SH-SY5Y (cell line): Measurements from ENCODE around the gene SAMD14.

Source experiments
- GATA2 ChIP-seq: IDR thresholded peaks from 2 replicates; pipeline ENCODE4 v1.6.1; 2011; ENCODE audit warnings: mild to moderate bottlenecking, low read depth, low read length
- GATA3 ChIP-seq: IDR thresholded peaks from 2 replicates; pipeline ENCODE4 v1.6.1; 2011; ENCODE audit warnings: low read depth, mild to moderate bottlenecking, low read length, moderate library complexity

Gene SAMD14

DNA sequence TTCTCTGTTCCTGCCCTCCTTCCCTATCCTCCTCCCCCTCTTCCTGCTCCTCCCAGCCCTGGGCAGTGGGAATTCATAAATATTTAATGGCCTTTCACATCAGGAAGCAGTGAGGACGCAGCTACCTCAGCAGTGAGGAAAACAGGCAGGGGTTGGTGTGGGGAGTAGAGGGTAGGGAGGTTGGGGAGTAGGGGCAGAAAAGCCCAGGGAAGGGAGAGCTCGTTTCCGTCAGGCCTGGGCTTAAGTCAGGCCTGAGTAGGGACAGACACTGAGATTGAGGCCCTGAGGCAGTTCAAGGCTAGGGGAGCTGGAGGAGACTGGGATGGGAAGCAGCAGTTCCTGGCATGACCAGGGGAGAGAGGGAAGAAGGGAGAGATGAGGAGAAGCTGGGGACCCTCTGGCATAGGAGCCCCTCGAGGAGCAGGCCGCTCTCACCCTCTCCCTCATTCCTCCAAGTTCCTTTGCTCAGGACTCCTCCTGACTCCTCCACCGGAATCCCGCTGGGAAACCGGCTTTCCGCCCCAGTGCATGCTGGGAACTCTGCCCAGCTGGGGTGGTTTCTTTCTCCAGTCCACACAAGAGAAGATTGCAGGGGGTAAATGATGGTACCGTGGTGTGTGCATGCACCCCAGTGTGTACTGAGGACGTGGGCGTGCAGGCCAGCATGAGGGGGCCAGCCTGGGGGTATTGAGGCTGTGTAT is 6.2 kb downstream of the SAMD14 start:
- TF ChIP-seq GATA3 (no peak), GATA2 (no peak)

DNA sequence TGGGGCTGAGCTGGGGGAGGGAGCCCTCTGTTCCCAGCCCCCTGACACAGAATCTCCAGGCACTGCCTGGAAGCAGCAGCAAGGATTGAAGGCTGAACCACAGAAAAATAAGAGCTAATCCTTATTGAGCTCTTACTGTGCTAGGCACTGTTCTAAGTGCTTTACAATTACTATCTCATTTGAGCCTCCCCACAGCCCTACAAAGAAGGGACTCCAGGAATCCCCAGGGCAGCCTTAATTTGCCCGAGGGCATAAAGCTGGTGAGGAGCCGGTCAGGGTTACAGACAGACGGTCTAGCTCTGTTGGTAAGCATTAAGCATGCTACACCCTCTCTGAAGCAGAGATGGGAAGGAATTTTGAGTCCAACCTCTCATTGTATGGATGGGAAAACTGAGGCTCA is 7.0 kb downstream of the SAMD14 start:
- TF ChIP-seq GATA2 (no peak), GATA3 (no peak)

DNA sequence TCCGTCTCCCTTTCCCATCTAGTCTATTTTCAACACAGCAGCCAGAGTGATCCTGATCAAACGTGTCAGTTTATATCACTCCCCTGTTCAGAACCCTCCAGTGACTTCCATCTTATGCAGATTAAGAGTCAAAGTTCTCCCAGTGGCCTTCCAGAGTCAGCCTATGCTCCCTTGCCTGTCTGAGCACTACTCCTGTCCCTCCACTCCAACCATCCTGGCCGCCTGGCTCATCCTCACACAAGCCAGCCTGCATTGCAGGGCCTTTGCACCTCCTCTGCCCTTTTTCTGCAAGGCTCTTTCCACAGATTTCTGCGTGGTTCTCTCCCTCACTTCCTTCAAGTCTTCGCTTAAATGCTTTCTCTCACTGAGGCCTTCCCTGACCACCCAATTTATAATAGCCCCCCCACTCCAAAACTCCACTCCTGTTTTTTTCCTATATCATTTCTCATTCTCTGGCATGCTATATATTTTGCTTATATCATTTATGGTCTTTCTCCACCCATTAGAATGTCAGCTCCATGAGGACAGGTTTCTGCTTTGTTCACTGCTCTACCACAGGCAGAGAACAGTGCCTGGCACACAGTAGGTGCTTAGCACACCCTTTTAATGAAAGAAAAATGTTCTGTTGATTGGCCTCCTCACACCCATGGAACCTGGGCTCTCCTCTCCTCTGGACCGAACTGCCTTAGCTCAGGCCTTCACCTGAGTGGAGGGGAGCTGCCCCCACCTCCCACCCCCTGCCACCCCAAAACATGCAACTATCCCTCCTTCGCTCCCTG is 9.3 kb downstream of the SAMD14 start:
- no peak for TF ChIP-seq GATA3
- no peak for TF ChIP-seq GATA2

DNA sequence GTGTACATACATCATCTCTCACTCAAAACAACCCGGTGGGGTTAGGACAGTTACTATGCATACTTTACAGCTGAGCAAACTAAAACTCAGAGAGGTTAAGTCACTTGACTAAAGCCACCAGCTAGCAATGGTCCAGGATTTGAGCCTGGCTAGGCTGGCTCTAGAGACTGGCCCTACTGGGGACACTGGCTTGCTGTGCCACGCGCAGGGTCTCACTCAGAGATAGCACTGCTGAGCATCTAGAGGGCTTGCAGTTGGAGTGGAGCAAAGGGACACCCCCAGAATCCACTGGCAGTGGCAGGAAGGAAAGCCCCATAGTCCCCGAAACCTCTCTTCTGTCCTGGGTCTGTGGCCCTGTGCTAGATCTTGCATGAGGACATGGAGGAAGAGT is 11.1 kb downstream of the SAMD14 start:
- no peak for TF ChIP-seq GATA3
- TF ChIP-seq GATA2, result no peak

DNA sequence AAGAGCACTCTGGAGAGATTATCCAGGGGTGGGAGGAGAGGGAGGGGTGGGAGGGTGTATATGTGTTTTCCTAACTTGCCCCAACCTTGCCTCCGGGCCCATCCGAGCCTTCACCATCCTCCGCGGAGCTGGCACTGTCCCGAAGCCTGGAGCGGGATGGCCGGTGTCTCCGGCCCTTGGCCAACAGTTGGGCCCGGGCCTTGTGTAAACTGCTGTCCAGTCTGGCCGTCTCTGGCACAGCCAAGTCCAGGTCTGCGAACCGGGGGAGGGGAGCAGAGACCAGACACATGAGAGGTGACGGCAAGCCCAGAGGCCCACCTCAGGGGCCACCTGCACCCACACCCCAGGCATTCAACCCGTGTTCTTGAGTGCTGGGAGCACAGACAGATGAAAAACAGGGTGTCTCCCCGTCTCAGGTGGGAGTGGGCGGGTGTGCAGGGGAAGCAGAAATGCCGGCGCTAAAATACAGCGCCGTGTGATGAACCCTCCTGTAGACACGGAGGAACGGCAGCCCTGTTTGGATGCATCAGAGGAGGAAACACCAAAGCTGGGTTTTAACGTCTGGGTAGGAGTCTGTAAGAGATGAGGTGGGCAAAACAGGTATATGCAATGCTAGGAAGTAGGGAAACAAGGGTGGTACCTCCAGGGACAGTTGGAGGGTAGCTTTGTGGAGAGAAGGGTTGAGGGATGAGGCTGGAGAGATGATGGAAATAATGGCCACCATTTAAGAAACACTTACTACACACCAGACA is 11.7 kb downstream of the SAMD14 start:
- TF ChIP-seq GATA3, result no peak
- TF ChIP-seq GATA2, result no peak

DNA sequence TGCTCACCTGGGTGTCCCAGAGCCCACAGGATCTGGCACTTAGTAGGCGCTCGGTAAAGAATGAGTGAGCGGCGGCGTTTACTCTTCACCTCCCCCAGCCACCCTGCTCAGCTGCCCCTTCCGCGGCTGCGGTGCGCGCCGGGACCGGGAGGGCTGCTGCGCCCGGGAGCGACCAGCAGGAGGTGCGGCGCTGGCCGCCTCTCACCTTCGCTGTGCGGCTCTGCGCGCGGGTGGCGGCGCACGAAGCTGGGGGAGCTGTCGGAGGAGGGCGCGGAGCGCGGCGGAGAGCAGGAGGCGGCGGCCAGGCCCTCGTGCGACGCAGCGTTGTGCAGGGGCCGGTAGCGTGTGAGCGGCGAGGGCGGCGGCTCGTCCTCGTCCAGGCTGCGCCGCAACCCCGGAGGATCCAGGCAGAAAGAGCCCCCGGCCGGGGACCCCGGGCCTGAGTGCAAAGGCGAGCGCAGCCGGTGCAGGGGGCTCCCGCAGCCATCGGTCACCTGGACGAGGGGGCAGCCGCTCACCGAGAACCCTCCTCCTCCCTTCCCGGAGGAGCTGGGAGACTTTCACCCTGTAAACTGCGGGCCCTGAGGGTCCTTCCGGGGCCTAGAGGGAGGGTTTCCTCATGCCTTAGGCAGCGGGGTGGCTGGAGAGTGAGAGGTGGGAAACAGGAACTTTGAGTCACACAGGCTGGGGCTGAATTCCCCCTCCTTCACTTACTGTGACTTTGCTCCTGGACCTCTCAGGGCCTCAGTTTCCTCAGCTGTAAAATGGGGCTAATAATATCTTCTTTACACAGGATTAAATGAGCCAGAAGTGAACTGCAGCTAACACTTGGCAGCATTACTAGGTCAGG is 12.5 kb downstream of the SAMD14 start:
- TF ChIP-seq GATA3, result no peak
- no peak for TF ChIP-seq GATA2

DNA sequence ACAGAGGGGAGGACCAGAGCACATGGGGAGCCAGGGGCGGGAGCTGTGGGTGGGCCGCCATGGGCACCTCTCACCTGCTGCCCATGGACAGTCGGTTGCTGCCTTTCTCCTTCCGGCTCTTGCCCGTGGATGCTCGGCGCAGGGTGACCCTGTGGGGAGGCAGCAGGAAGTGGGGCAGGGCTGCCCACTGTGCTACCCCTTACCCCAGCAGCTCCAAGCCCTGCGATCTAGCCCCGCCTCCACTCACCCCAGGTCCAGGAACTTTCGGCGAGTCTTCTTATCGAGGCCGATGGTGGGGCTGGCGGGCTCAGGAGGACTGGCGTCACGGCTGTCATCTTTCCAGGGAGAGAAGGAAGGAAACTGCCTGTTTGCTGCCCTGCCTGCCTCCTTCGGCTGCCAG is 14.2 kb downstream of the SAMD14 start:
- TF ChIP-seq GATA3 (no peak), GATA2 (no peak)

DNA sequence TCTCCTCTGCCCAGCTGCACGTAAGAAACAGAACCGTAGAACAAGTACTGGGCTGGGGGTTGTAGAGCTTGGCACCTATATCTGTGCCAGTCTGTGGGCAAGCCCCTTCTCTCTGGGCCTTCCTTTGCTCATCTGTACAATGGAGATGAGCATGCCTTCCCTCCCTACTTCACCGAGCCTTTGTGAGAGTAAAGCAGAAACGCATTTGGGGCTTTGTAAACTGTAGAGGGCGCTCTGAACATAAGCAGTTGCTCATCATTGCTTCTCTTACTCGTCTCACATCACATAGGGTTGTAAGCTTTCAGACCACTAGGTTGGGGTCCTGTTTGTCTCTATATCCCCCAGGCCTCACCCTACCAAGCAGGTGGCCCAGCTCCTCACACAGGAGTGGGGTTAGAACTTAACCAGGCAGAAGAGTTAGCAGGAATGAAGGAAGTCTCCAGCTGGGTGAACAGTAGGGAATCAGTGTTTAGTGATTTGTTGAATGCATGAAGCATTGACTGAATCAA is 15.1 kb downstream of the SAMD14 start:
- TF ChIP-seq GATA2 (no peak), GATA3 (no peak)

DNA sequence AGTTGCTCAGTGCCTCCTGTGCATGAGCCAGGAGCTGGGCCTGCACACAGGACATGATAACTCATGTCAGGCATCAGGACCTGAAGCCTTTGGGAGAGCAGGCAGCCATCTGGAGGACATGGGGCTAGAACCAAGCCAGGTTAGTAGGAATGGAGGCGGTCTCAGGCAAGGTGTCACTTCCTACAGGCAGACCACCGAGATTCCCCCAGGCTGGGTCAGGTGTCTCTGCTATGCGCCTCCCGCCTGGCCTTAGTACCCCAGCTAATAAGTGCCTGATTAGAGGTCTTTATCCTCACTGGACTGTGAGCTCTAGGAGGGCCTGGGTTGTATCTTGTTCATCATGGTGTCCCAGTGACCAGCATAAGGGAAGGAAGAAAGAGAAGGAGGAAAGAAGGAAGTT is 15.6 kb downstream of the SAMD14 start:
- no peak for TF ChIP-seq GATA3
- TF ChIP-seq GATA2, result no peak

DNA sequence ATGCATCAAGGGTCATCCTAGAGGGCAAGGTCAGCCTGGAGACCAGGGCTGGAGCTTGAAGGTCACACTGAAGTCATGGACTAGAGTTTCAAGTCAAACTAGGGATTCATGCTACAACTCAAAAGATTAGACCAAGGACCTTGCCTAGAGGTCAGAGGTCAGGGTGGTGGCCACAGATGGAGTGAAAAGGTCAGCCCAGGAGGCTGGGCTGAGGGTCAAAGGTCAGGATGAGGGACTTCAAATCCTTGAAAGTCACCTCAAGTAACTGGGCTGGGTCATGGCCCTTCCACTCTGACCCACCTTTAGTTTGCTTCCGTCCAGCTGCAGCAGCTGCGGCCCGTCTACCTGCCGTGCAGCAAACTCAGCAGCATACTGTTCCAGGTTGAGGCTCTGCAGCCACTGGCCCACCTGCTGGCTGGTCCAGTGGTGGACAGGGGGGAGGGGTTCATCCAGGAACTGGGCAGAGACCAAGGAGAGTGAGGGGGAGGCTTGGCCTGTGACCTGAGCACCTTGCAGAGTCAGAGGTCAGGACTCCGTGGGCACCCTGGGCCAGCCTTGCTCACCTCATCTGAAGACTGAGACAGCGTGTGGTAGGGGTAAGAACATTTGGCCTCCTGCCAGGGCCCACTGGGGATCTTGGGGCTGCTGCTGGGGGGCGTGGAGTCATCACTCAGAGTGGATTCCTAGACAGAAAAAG is 16.2 kb downstream of the SAMD14 start:
- TF ChIP-seq GATA3, result no peak
- no peak for TF ChIP-seq GATA2

DNA sequence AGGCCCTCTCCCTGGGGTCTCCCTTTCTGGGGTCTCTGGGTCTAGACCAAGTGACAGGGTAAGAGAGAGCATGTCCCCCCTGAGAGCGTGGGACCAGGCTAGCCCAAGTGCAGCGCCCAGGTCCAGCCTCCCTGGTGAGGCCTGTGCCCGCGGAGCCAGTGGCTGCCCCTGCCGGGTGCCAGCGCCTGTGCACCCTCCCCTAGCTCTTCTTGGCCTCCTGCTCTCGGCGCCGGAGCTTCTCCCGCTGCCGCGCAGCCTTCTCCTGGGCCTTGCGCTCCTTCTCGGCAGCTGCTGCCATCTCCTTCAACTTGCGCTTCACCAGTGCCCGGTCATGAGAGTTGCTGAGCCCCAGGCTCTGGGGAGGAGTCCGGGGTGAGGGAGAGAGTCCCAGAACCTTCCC is 17.3 kb downstream of the SAMD14 start:
- TF ChIP-seq GATA3 (no peak), GATA2 (no peak)

DNA sequence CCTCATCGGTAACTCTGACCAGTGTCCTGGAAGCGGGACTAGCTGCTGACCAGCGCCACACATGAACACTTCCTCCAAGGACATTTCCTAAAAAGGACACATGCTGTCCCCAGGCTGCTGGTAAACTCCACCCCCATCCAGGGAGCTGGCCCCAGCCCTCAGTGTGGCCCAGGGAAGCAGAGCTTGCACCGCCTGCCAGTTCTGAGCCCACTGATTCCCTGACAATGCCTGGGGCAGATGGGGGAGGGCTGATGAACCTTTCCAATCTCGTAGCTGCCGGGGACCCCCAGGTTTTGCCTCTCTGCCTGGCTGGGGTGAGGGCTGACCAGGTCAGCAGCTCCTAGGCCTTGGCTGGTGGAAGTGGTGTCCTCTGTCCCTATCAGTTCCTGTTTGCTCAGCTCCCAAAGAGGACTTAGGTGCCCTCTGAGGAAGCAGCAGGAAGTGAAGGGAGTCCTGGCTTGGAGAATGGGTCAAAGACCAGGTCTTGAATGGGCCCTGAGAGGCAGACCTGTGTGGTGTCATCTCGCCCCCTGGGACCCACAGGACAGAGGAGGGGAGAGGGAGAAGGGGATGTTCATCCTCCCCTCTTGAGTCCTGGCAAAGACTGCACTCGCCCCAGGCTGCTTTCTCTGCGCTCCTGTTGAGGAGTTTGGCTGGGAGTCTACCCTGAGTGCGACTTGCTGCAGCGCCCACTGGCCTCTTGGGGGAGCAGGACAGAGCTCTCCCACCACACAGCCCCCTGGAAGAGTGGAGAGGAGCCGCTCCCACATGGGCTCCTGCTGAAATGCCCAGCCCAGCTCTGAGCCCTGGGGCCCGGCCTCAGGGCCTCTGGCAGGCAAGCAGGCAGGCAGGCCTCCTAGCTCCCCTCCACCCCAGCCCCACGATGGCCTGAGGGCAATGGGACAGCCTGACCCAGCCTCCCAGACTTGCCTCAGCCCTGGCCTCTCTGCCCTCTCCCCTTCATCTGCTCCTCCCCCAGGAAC is 18.0 kb downstream of the SAMD14 start:
- TF ChIP-seq GATA2 (no peak), GATA3 (no peak)
